Transverse colon (tissue), 4 donors: Measurements from ENCODE around the gene HNMT.

Source experiments
- CTCF ChIP-seq, 5 experiments: fragments of 200-600 bp in 3 of 5; fragments of 450-650 bp in 2 of 5; sonication (generic) in 3 of 5; IDR thresholded peaks; 1 replicate in 2 of 5; 2 replicates in 3 of 5; pipeline ENCODE4 v1.5.1; 2016 to 2017; ENCODE audit warnings: antibody characterized with exemption in 5 of 5, inconsistent platforms in 3 of 5, mild to moderate bottlenecking in 2 of 5, moderate library complexity in 1 of 5
- EP300 ChIP-seq: sonication (generic); formaldehyde crosslinking; IDR thresholded peaks from one replicate; pipeline ENCODE4 v1.6.1; 2017; ENCODE audit warnings: antibody characterized with exemption, low read depth
- POLR2AphosphoS5 ChIP-seq, 3 donors: sonication (generic); formaldehyde crosslinking; IDR thresholded peaks; one replicate each; pipeline ENCODE4 v1.6.1; 2016; ENCODE audit warnings: antibody characterized with exemption in 3 of 3

GRCh38 chr2:137924019-137924418, 40.3 kb upstream of the HNMT start:
- TF ChIP-seq POLR2AphosphoS5 (IDR thresholded peaks at IDR 0.05) (no peak), CTCF (IDR thresholded peaks at IDR 0.05) (no peak), EP300 (no peak)
